GM12878 (cell line): ENCODE data around the gene DBN1. TPM values are rescaled to one million over a fixed set of nuclear protein-coding genes. Genes with fewer than 3 reads are reported as not detected.

Experiments used
- ATAC-seq: fragments of 200-7000 bp; cut with Tn5 transposase; 3 replicates; pipeline ENCODE4 v1.9.1; 2020; ENCODE audit warnings: mild to moderate bottlenecking, moderate library complexity
- BruUV-seq: library from RNA; stranded (reverse); fragments of 400-500 nt; replicated peaks from 2 replicates; lab custom pipeline; 2021; lab: Mats Ljungman, UMichigan
- CTCF ChIA-PET: fragments of 300-600 bp; sonication (Branson Sonifier 250); formaldehyde crosslinking; extraction: SDS; loops from one replicate; lab custom pipeline; 2021; ENCODE audit warnings: inconsistent platforms; lab: Yijun Ruan, JAX
- POLR2A ChIA-PET: fragments of 350-600 bp; formaldehyde crosslinking; extraction: SDS; loops from one replicate; lab custom pipeline; 2021; ENCODE audit warnings: inconsistent platforms; lab: Charles Lee
- RAD21 ChIA-PET: fragments of 300-600 bp; sonication (Branson Sonifier 250); formaldehyde crosslinking; loops from one replicate; lab custom pipeline; 2023; ENCODE audit warnings: antibody characterized with exemption; ENCODE audit not compliant: unreplicated experiment; lab: Charles Lee
- SMC1A ChIA-PET: fragments of 300-600 bp; sonication (Branson Sonifier 250); formaldehyde crosslinking; loops from one replicate; lab custom pipeline; 2023; ENCODE audit not compliant: unreplicated experiment, uncharacterized antibody; lab: Charles Lee
- DNase-seq: peaks from one replicate; pipeline ENCODE4 v3.0.0-alpha.2; 2011; ENCODE audit warnings: low read depth, low spot score
- FAIRE-seq: peaks from 3 replicates; lab custom pipeline; 2011; peaks lifted over from hg19 to GRCh38; lab: Jason Lieb, UNC
- H2AFZ ChIP-seq: 2 replicates; pipeline ENCODE4 v1.6.0; 2011; ENCODE audit warnings: low read depth, low read length, control low read depth; ENCODE audit not compliant: control insufficient read depth
- H3K27ac ChIP-seq: 2 replicates; pipeline ENCODE4 v1.5.1; 2011; ENCODE audit warnings: control low read depth; ENCODE audit not compliant: control insufficient read depth, insufficient read depth
- H3K27me3 ChIP-seq, 2 experiments: replicated peaks in 1 of 2; 2 replicates each; pipeline versions ENCODE4 v1.6.0 to v1.6.1; 2011; ENCODE audit warnings: low read length in 1 of 2; ENCODE audit not compliant: control insufficient read depth in 2 of 2, insufficient read depth in 2 of 2
- H3K36me3 ChIP-seq, 2 experiments: 2 replicates each; pipeline ENCODE4 v1.5.1; 2011; ENCODE audit warnings: low read length in 1 of 2; ENCODE audit not compliant: control insufficient read depth in 2 of 2, insufficient read depth in 2 of 2
- H3K4me1 ChIP-seq: 2 replicates; pipeline ENCODE4 v1.6.1; 2011; ENCODE audit warnings: mild to moderate bottlenecking, low read length, moderate library complexity, mixed read lengths; ENCODE audit not compliant: control insufficient read depth, insufficient read depth
- H3K4me2 ChIP-seq: 2 replicates; pipeline ENCODE4 v1.6.0; 2011; ENCODE audit warnings: control low read depth; ENCODE audit not compliant: control insufficient read depth, insufficient read depth
- H3K4me3 ChIP-seq: fragments of 200-600 bp; sonication (generic); 2 replicates; pipeline ENCODE4 v1.5.1; 2016
- H3K79me2 ChIP-seq: 2 replicates; pipeline ENCODE4 v1.6.0; 2011; ENCODE audit warnings: low read length; ENCODE audit not compliant: control insufficient read depth, insufficient read depth
- H3K9ac ChIP-seq: 2 replicates; pipeline ENCODE4 v1.8.0; 2011; ENCODE audit warnings: low read length, control low read depth, mixed read lengths; ENCODE audit not compliant: control insufficient read depth, insufficient read depth
- H3K9me3 ChIP-seq: replicated peaks from 3 replicates; pipeline ENCODE4 v1.5.1; 2011; ENCODE audit warnings: mild to moderate bottlenecking, low read length; ENCODE audit not compliant: control insufficient read depth, insufficient read depth
- H4K20me1 ChIP-seq: 2 replicates; pipeline ENCODE4 v1.6.0; 2011; ENCODE audit not compliant: control insufficient read depth, insufficient read depth
- BMI1 ChIP-seq: fragments of 450-650 bp; IDR thresholded peaks from 2 replicates; pipeline ENCODE4 v1.6.1; 2016; ENCODE audit warnings: mild to moderate bottlenecking, moderate library complexity, borderline replicate concordance
- CBFB ChIP-seq: IDR thresholded peaks from 2 replicates; pipeline ENCODE4 v1.6.1; 2016; ENCODE audit warnings: antibody characterized with exemption, low read depth
- CHD2 ChIP-seq: IDR thresholded peaks from 2 replicates; pipeline ENCODE4 v1.6.1; 2011; ENCODE audit warnings: low read depth, low read length, improper control_type of control experiment, borderline replicate concordance
- EED ChIP-seq: sonication (generic); IDR thresholded peaks from 2 replicates; pipeline ENCODE4 v1.6.1; 2016; ENCODE audit warnings: antibody characterized with exemption, low read depth
- JUNB ChIP-seq: IDR thresholded peaks from 2 replicates; pipeline ENCODE4 v1.6.1; 2016; ENCODE audit warnings: antibody characterized with exemption, mild to moderate bottlenecking
- LARP7 ChIP-seq: fragments of 450-650 bp; IDR thresholded peaks from 2 replicates; pipeline ENCODE4 v1.6.1; 2017; ENCODE audit warnings: mild to moderate bottlenecking
- MEF2B ChIP-seq: fragments of 450-650 bp; IDR thresholded peaks from 2 replicates; pipeline ENCODE4 v1.6.1; 2018; ENCODE audit warnings: mild to moderate bottlenecking, moderate library complexity; ENCODE audit not compliant: partially characterized antibody, poor library complexity, severe bottlenecking
- NBN ChIP-seq: fragments of 450-650 bp; IDR thresholded peaks from 2 replicates; pipeline ENCODE4 v1.6.1; 2016
- NFYB ChIP-seq: IDR thresholded peaks from 2 replicates; pipeline ENCODE4 v1.6.1; 2011; ENCODE audit warnings: low read depth, mild to moderate bottlenecking, low read length, improper control_type of control experiment, moderate library complexity; ENCODE audit not compliant: insufficient read depth
- NRF1 ChIP-seq: conservative IDR thresholded peaks from 2 replicates; pipeline ENCODE4 v1.6.1; 2011; ENCODE audit warnings: mild to moderate bottlenecking, low read depth, low read length, improper control_type of control experiment
- PML ChIP-seq: IDR thresholded peaks from 2 replicates; pipeline ENCODE4 v1.6.1; 2012; ENCODE audit warnings: low read length, inconsistent platforms
- POLR2AphosphoS5 ChIP-seq: IDR thresholded peaks from 2 replicates; pipeline ENCODE4 v1.6.1; 2011; ENCODE audit warnings: mild to moderate bottlenecking, low read length, inconsistent platforms
- RELA ChIP-seq: fragments of 450-650 bp; IDR thresholded peaks from 2 replicates; pipeline ENCODE4 v1.8.0; 2014; ENCODE audit warnings: borderline replicate concordance; ENCODE audit not compliant: partially characterized antibody
- TARDBP ChIP-seq: IDR thresholded peaks from 2 replicates; pipeline ENCODE4 v1.6.1; 2016; ENCODE audit warnings: borderline replicate concordance
- WGBS: methylation state at CpG from one replicate; pipeline ENCODE4 v1.1.6; 2016; ENCODE audit warnings: low lambda C conversion rate; ENCODE audit not compliant: insufficient replicate concordance, insufficient coverage; ENCODE audit errors: missing lambda C conversion rate; 5-methylcytosine and 5-hydroxymethylcytosine counted together
- in situ Hi-C: fragments of 300-500 bp; cut with MboI; formaldehyde crosslinking; loops from 9 replicates; pipeline ENCODE4 v1.14.3; 2018; ENCODE audit warnings: mixed read lengths
- intact Hi-C: fragments of 100-400 bp; cut with micrococcal nuclease; formaldehyde crosslinking; loops from one replicate; pipeline ENCODE4 v1.14.2; 2022; ENCODE audit not compliant: unreplicated experiment
- polyA plus RNA-seq, 11 experiments: library from polyadenylated mRNA; depleted of rRNA in 4 of 11; unstranded in 6 of 11; stranded (reverse) in 5 of 11; fragments of >200 nt; fragmentation: Nextera tagmentation in 4 of 11; fragmentation: Illumina TruSeq in 1 of 11; extraction: Ambion mirVana in 4 of 11; extraction: Trizol in 1 of 11; gene quantifications; 1 replicate in 1 of 11; 2 replicates in 10 of 11; pipeline versions ENCODE4 v1.2.1 to v1.2.3, GENCODE V29; 2011 to 2016; ENCODE audit warnings: inconsistent platforms in 2 of 11, missing spikeins in 2 of 11, low read depth in 1 of 11
- total RNA-seq, 4 experiments: library from RNA; depleted of rRNA in 3 of 4; stranded (reverse); fragments of >200 nt in 3 of 4; fragmentation: Illumina TruSeq in 1 of 4; extraction: Trizol in 1 of 4; gene quantifications; 2 replicates each; pipeline versions ENCODE4 v1.2.1 to v1.2.3, GENCODE V29; 2013 to 2021
- TF ChIP-seq, protein P1 (sequence below): IDR thresholded peaks from 2 replicates; pipeline ENCODE4 v1.6.1; 2011; ENCODE audit warnings: borderline replicate concordance, low read depth, mild to moderate bottlenecking, moderate library complexity, low read length; ENCODE audit not compliant: insufficient read depth, poor library complexity, severe bottlenecking
- TF ChIP-seq, protein P2 (sequence below): fragments of 450-650 bp; conservative IDR thresholded peaks from 2 replicates; pipeline ENCODE4 v1.6.1; 2017; ENCODE audit warnings: mild to moderate bottlenecking, moderate library complexity
- TF ChIP-seq, protein P3 (sequence below): fragments of 450-650 bp; IDR thresholded peaks from 2 replicates; pipeline ENCODE4 v1.6.1; 2017; ENCODE audit warnings: borderline replicate concordance

Gene DBN1
- total and polyA plus RNA-seq, 10 of the 15 experiments (the other 5 are each of a cell fraction or from before 2014, with no cell fraction given), result 0.18 to 81.0 (median 27.9) TPM

DNA sequence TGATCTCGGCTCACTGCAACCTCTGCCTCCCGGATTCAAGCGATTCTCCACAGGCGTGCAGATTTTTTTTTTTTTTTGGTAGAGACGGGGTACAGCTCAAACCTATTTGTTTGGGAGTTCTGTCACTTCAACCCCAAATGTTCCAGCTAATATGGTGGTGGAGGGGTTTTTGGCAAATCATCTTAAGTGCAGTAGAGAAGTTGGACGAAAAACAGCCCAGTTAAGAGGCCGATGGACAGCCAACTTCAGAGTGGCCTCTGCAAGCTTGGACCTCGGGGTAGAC is 27.6 kb downstream of the DBN1 start (continued):
- TF ChIP-seq NRF1, result no peak
- no peak for TF ChIP-seq MEF2B

DNA sequence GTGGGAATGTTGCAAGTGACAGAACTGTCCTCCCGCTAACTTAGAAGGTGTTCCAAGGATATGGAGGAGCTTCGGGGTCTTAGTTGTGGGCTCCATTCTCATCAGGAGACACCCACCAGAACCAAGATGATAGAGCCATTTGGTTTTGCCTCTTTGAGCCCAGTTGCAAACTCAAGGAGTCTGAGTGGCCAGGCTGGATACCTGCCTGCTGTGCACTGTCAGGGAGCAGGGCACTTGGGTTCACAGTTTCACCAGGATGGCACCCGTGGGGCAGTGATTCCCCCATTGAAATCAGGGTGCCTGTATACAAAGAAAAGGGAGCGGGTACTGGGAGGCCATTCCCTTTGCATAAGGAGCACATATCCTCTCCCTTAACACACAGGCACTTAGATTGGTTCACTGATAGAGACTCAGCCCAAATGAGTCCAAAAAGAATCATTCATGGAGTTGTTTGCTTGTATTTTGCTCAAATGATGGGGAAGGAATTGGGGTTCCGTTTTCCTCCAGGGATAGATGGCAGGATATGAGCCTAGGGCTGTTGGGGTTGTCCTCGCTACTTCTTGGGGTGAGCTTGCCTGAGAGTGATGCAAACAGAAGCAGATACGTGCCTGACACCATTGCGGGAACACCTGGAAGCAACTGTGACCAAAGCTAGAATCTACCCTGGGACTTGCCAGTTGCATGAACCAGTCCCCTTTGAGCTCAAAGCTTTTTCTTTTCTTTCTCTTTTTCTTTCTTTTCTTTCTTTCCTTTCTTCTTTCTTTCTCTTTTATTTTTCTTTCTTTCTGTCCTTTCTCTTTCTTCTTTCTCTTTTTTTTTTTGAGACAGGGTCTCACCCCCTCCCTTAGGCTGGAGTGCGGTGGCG is 28.1 kb downstream of the DBN1 start:
- in situ Hi-C loops (loop anchor here (5.0 kb wide), 1 partner anchor 128 kb away; no protein-coding TSS in a partner anchor), intact Hi-C loops (no loop called here)
- Histone ChIP-seq H3K4me3 (peak overlapping the region; percentile 78; the same call in 1 of the 2 replicates), H4K20me1 (no peaks in the 10 kb centered on the region), H3K4me1 (peaks cover 32% of the 10 kb centered on the region), H3K9me3 (no peaks in the 10 kb centered on the region), H3K27ac (peak overlapping the region; percentile 79), H3K27me3 (no peaks in the 10 kb centered on the region), H2AFZ (no peak overlapping the region), H3K4me2 (peak overlapping the region; percentile 99), H3K9ac (peak overlapping the region; percentile 81; the same call in 1 of the 2 replicates), H3K79me2 (peaks cover 14% of the 10 kb centered on the region), H3K36me3 (peaks cover 0 to 9% of the 10 kb centered on the region in 2 experiments; a peak in 3 of 4 replicates)
- 25% methylated on average over 10 of the region's 10 CpGs for WGBS
- SMC1A ChIA-PET, result interaction anchor here (0.6 to 7.4 kb wide), 10 partner anchors 8 to 90 kb away, joined by 3 to 105 read pairs (median 6); partner anchors contain the start of genes GRK6 and PFN3
- ATAC-seq, result no peak
- BruUV-seq, result TSS peak; percentile 55
- POLR2A ChIA-PET, result interaction anchor here (0.6 to 13.6 kb wide), 11 partner anchors 9 to 82 kb away, joined by 4 to 358 read pairs (median 6); partner anchors contain the start of gene GRK6
- RAD21 ChIA-PET, result interaction anchor here (1.0 to 13.5 kb wide), 5 partner anchors 10 to 56 kb away, joined by 3 to 291 read pairs (median 24); partner anchors contain the start of gene GRK6
- FAIRE-seq, result peak; percentile 66
- no peak for DNase-seq
- CTCF ChIA-PET, result interaction anchor here (0.7 to 16.4 kb wide), 14 partner anchors 9 to 135 kb away, joined by 3 to 391 read pairs (median 5); partner anchors contain the start of genes GRK6 and PFN3
- TF ChIP-seq TARDBP, result no peak
- TF ChIP-seq NFYB, result no peak
- TF ChIP-seq LARP7, result peak; percentile 49; the same call in 1 of the 2 replicates
- peak; percentile 66 for TF ChIP-seq POLR2AphosphoS5
- no peak for TF ChIP-seq RELA
- TF ChIP-seq JUNB, result no peak
- TF ChIP-seq EED, result peak; percentile 19; the same call in 1 of the 2 replicates
- TF ChIP-seq, protein P1, sequence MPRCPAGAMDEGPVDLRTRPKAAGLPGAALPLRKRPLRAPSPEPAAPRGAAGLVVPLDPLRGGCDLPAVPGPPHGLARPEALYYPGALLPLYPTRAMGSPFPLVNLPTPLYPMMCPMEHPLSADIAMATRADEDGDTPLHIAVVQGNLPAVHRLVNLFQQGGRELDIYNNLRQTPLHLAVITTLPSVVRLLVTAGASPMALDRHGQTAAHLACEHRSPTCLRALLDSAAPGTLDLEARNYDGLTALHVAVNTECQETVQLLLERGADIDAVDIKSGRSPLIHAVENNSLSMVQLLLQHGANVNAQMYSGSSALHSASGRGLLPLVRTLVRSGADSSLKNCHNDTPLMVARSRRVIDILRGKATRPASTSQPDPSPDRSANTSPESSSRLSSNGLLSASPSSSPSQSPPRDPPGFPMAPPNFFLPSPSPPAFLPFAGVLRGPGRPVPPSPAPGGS, result peak; percentile 11
- TF ChIP-seq BMI1, result no peak
- peak; percentile 45; the same call in 1 of the 2 replicates for TF ChIP-seq NBN
- TF ChIP-seq, protein P2, sequence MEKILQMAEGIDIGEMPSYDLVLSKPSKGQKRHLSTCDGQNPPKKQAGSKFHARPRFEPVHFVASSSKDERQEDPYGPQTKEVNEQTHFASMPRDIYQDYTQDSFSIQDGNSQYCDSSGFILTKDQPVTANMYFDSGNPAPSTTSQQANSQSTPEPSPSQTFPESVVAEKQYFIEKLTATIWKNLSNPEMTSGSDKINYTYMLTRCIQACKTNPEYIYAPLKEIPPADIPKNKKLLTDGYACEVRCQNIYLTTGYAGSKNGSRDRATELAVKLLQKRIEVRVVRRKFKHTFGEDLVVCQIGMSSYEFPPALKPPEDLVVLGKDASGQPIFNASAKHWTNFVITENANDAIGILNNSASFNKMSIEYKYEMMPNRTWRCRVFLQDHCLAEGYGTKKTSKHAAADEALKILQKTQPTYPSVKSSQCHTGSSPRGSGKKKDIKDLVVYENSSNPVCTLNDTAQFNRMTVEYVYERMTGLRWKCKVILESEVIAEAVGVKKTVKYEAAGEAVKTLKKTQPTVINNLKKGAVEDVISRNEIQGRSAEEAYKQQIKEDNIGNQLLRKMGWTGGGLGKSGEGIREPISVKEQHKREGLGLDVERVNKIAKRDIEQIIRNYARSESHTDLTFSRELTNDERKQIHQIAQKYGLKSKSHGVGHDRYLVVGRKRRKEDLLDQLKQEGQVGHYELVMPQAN, result no peak
- TF ChIP-seq, protein P3, sequence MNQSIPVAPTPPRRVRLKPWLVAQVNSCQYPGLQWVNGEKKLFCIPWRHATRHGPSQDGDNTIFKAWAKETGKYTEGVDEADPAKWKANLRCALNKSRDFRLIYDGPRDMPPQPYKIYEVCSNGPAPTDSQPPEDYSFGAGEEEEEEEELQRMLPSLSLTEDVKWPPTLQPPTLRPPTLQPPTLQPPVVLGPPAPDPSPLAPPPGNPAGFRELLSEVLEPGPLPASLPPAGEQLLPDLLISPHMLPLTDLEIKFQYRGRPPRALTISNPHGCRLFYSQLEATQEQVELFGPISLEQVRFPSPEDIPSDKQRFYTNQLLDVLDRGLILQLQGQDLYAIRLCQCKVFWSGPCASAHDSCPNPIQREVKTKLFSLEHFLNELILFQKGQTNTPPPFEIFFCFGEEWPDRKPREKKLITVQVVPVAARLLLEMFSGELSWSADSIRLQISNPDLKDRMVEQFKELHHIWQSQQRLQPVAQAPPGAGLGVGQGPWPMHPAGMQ, result no peak
- TF ChIP-seq CHD2, result no peak
- TF ChIP-seq PML, result peak; percentile 36; the same call in 1 of the 2 replicates
- no peak for TF ChIP-seq CBFB
